Measurements from ENCODE around the gene ATP10D.

The ATP10D gene

DNA sequence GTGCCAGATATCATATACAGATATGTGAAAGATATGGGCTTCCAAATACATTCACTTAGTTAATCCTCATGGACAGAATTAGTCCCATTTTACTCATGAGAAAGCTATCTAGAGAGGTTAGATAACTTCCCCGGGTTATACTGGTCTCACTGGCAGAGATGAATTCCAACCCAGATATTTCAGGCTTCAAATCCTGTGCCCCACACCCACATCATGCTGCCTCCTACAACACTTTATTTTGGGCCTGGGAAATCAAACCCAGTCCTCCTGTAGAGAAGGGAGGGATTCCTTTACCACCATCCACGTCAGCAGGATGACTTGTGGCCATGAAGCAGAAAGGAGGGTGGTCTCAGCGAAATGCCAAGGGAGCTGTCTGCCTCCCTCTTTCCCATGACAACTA, 113.8 kb downstream of the ATP10D start:
- no peak for DNase-seq

DNA sequence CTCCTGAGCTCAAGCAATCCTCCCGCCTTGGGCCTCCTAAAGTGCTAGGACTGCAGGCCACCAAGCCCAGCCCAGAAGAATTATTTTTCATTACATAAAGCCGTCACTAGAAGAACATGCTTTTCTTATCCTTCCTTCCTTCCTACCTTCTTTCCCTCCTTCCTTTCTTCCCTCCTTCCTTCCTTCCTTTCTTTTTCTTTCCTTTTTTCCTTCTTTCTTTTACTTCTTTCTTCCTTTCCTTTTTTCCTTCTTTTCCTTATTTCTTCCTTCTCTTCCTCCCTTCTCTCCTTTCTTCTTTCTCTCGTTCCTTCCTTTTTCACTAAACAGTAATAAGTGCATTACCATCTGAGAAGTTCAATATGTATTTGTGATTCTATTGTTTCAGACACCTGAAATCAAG, 121.4 kb downstream of the ATP10D start:
- DNase-seq: no peak

GRCh38 chr4:47612116-47613023, 127.3 kb downstream of the ATP10D start:
- DNase-seq: no peak

- no peak for DNase-seq
Measured at GRCh38 chr4:47615385-47615784, 130.3 kb downstream of the ATP10D start.

DNA sequence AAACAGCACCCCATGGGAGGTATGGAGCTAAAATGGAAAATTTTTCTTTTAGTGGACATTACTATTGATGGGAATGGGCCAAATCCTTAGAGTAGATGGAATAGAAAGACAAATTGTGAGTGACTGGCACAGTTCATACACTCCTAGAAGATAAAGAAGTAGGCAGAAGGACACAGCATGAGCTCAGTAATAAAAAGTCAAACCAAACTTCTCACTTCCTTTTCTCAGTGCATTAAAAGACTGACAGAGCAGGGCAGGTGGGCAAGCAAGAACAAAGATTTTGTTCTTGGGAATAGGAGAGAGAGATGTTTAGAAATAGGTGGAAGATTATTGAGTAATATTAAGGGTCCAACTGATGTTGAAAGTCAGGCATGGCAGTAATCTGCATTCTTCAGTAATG, 132.5 kb downstream of the ATP10D start:
- no peak for DNase-seq

DNA sequence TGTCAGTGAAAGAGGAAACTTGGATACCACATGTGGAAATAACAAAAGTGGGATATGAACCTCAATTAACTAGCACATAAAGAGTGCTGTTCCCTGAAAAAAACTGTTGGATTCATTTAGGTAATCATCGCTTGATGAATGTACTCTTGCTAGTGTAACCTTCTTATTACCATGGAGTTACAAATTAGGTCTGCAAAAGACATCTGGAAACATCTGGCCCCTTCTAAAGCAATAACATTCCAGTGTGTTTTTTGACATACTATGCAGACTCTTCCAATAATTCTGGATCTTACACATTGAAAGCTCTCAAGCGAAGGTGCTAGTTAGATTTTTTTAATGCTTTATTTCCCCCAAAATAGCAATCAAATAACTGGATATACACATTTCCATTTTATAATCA, 134.6 kb downstream of the ATP10D start:
- no peak for DNase-seq

GRCh38 chr4:47621181-47621580, 136.1 kb downstream of the ATP10D start:
- no peak for DNase-seq

DNA sequence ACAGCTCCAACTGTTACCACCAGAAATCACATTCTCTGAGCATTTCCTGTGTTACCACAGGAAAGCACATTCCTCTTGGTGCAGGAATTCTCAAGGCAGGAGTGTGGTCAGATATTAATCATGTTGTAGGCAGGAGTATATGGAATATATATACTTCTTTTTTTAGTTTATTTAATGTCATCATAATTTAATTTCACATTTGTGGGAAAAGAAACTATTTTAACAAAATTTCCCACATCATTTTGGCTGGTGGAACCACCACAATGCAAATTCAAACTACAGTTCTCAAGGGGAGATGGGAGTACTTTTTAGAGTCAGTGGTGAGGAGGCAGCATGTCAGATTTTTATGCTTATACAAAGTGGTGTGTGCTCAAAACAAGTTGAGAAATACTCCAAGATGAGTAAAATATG, 139.0 kb downstream of the ATP10D start:
- DNase-seq: no peak

DNA sequence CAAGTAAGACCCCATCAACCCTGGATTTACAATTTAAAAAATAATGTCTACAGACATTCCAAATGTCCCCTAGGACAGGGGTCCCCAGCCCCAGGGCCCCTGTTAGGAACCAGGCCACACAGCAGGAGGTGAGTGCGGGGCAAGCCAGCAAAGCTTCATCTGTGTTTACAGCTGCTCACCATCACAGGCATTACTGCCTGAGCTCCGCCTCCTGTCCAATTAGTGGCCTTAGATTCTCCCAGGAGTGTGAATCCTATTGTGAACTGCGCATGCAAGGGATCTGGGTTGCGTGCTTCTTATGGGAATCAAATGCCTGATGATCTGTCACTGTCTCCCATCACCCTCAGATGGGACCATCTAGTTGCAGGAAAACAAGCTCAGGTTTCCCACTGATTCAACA, 146.1 kb downstream of the ATP10D start:
- DNase-seq: peak in 2 of 3 experiments; percentile 7 to 35

- no peak for DNase-seq
Measured at GRCh38 chr4:47639531-47639930, 154.5 kb downstream of the ATP10D start.

DNA sequence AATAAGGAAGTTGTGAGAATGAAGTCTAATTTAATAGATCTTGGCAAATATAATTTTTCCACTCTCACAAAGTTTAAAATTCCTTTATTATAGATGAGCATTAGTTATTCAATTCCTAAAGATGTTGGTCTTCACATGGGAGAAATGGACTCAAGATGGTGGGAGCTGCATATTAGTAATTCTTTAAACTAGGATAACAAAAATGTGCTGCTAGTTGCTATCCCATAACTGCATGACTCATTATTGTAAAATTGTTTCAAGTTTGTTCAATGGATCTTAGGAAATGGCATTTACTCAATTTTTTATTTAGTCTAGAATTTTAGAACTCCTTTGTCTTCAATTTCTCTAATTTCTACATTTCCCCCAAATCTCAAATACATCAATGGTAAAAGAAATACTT, 155.8 kb downstream of the ATP10D start:
- no peak for DNase-seq

DNA sequence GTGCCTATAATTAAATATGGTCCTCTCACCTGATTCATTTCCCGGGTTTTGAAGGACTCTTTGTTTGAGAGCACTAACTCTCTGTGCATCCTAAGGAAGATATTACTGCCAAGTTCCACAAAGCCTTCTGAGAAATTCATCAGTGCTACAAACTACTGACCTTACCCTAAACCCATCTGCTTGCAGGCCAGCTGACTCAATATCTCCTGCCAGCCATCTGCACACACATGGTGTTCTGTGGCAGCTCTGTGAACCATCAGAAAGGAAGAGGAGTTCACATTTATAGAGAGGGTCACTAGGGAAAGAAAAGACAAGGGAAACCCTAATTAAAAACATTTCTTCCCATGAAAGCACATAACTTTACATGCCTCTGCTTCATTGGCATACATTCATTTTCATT, 156.7 kb downstream of the ATP10D start:
- DNase-seq: peak in 1 of 3 experiments; percentile 25

DNA sequence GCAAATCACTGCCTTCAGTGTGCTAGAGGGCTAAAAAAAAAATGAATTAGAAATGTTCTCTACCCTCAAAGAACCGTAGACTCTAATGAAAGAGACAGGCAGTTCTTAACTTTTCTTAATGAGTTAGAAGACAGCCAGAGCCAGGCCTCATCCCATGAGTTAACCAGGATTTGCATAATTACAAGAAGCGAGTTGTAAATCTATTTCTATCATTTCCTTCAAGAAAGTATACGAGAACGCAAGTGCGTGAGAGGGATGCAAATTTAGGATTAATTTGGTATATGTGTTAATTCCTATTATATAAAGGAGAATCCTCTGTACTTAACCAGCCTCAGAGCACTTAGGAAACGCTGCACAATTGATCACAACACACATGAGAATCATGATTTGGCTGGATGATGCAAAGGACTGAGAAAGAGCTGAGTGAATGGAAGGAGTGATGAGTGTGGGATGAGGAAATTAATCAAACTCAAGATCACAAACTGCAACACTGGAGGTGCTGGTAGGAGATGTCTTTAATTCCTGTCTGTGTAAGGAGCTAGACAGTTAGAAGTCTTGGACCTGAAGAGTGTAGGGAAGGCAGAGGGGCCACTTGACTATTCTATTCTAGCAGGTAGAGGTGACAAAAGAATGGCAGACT, 157.2 kb downstream of the ATP10D start:
- no peak for DNase-seq
